ENCODE measurements around the gene C3orf80. TPM values are rescaled to one million over a fixed set of nuclear protein-coding genes. Genes with fewer than 3 reads are reported as not detected.
A peak's percentile ranks its signal among the peaks of the same experiment; 100 is the strongest.

C3orf80 gene
- total RNA-seq, 4 donors from 2014 or later: 0.40 to 3.7 (median 1.8) TPM

- Histone ChIP-seq H3K27me3 (no peaks in the 10 kb centered on the region), H3K27ac (no peak overlapping the region), H3K4me1 (peaks cover 0 to 5% (median 0%) of the 10 kb centered on the region in 4 donors), H3K4me3 (no peak overlapping the region), H3K9me3 (no peaks in the 10 kb centered on the region), H3K36me3 (no peaks in the 10 kb centered on the region)
- intact Hi-C loops (cut with DNase I; ENCODE audit: low total_unique reads) (no loop called here), in situ Hi-C loops (cut with MboI; ENCODE audit: low pct_ligation_motif_present in 1 of 4, low pct_unique_long_range_greater_than_20kb in 1 of 4, low sequenced_read_pairs in 3 of 4) (no loop called here)
- WGBS, 2 donors (ENCODE audit: low coverage in 1 of 2): 82 to 86% methylated on average over 4 of the region's 4 CpGs
- no peak for DNase-seq
- TF ChIP-seq CTCF (IDR thresholded peaks at IDR 0.05) (no peak), POLR2AphosphoS5 (IDR thresholded peaks at IDR 0.05) (no peak)
Observed at GRCh38 chr3:160217675-160218074, 7.5 kb upstream of the C3orf80 start.

- H3K9me3 ChIP-seq: no peaks in the 10 kb centered on the region
- intact Hi-C loops (cut with DNase I; ENCODE audit: low total_unique reads) (no loop called here), in situ Hi-C loops (cut with MboI; ENCODE audit: low pct_ligation_motif_present in 1 of 4, low pct_unique_long_range_greater_than_20kb in 1 of 4, low sequenced_read_pairs in 3 of 4) (no loop called here)
- H3K4me1 ChIP-seq: peaks cover 0 to 5% (median 0%) of the 10 kb centered on the region in 4 donors
- no peaks in the 10 kb centered on the region for H3K36me3 ChIP-seq
- H3K27me3 ChIP-seq: no peaks in the 10 kb centered on the region
- no peak for DNase-seq
- 67 to 73% methylated on average over 3 of the region's 3 CpGs for WGBS, 2 donors (ENCODE audit: low coverage in 1 of 2)
- no peak overlapping the region for H3K4me3 ChIP-seq
- TF ChIP-seq POLR2AphosphoS5 (IDR thresholded peaks at IDR 0.05): no peak
- TF ChIP-seq POLR2A (IDR thresholded peaks at IDR 0.05): no peak
- no peak for TF ChIP-seq EP300 (IDR thresholded peaks at IDR 0.05; ENCODE audit: low read depth)
- no peak for TF ChIP-seq CTCF (IDR thresholded peaks at IDR 0.05)
- no peak overlapping the region for H3K27ac ChIP-seq
Observed at GRCh38 chr3:160218136-160218535, 7.1 kb upstream of the C3orf80 start.

- Histone ChIP-seq H3K36me3 (no peaks in the 10 kb centered on the region), H3K4me1 (peaks cover 0 to 9% (median under 1%) of the 10 kb centered on the region in 4 donors), H3K4me3 (no peak overlapping the region), H3K27me3 (peaks cover 11% of the 10 kb centered on the region), H3K9me3 (no peaks in the 10 kb centered on the region), H3K27ac (no peak overlapping the region)
- intact Hi-C loops (cut with DNase I; ENCODE audit: low total_unique reads) (loop anchor here (10.0 kb wide), 1 partner anchor 55 kb away; no protein-coding TSS in a partner anchor), in situ Hi-C loops (cut with MboI; ENCODE audit: low pct_ligation_motif_present in 1 of 4, low pct_unique_long_range_greater_than_20kb in 1 of 4, low sequenced_read_pairs in 3 of 4) (no loop called here)
- DNase-seq: no peak
- 93 to 95% methylated on average over 2 of the region's 2 CpGs for WGBS, 2 donors (ENCODE audit: low coverage in 1 of 2)
- TF ChIP-seq POLR2A (IDR thresholded peaks at IDR 0.05): no peak
- no peak for TF ChIP-seq CTCF (IDR thresholded peaks at IDR 0.05)
- no peak for TF ChIP-seq EP300 (IDR thresholded peaks at IDR 0.05; ENCODE audit: low read depth)
- TF ChIP-seq POLR2AphosphoS5 (IDR thresholded peaks at IDR 0.05): no peak
Observed at GRCh38 chr3:160220038-160220437, 5.2 kb upstream of the C3orf80 start.

- Histone ChIP-seq H3K36me3 (no peaks in the 10 kb centered on the region), H3K27me3 (peaks cover 21% of the 10 kb centered on the region), H3K9me3 (no peaks in the 10 kb centered on the region), H3K4me1 (peaks cover 0 to 12% (median 3%) of the 10 kb centered on the region in 4 donors), H3K4me3 (no peak overlapping the region), H3K27ac (peak overlapping the region in 2 of 4 donors; percentile 34 to 44)
- intact Hi-C loops (cut with DNase I; ENCODE audit: low total_unique reads) (loop anchor here (10.0 kb wide), 1 partner anchor 56 kb away; no protein-coding TSS in a partner anchor), in situ Hi-C loops (cut with MboI; ENCODE audit: low pct_ligation_motif_present in 1 of 4, low pct_unique_long_range_greater_than_20kb in 1 of 4, low sequenced_read_pairs in 3 of 4) (no loop called here)
- WGBS, 2 donors (ENCODE audit: low coverage in 1 of 2): 19 to 21% methylated on average over 2 of the region's 2 CpGs
- TF ChIP-seq CTCF (IDR thresholded peaks at IDR 0.05) (no peak), POLR2AphosphoS5 (IDR thresholded peaks at IDR 0.05) (no peak), EP300 (IDR thresholded peaks at IDR 0.05; ENCODE audit: low read depth) (no peak), POLR2A (IDR thresholded peaks at IDR 0.05) (no peak)
- no peak for DNase-seq
Observed at GRCh38 chr3:160221019-160221418, 4.2 kb upstream of the C3orf80 start.
